Measurements from ENCODE around the gene BMP7. TPM values are rescaled to one million over a fixed set of nuclear protein-coding genes. Genes with fewer than 3 reads are reported as not detected.

BMP7 gene
- total and polyA plus RNA-seq, 9 of the 15 experiments (the other 6 are each of a cell fraction or from before 2014, with no cell fraction given) = 0.18 TPM; not detected in 8

DNA sequence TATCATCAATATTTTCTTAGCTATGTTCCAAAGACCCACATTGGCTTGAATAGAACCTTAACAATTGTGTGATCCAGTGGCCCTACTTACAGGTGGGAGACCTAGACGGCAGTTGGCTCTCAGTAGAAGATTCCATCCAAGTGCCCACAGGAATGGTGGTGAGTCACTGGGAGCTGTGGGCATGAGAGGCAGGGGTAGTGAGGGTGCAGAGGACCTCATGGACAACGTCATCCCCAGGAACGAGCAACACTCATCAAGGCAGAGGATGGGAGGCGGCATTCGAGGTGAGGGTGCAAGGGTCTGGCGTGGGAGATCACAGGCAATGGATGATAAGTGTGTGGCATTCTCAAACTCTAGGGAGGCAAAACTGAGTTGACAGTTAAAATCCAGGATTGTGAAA is 45.7 kb upstream of the BMP7 start:
- peaks cover 26 to 57% of the 10 kb centered on the region in 2 experiments for H3K27me3 ChIP-seq (ENCODE audit: control insufficient read depth in 2 of 2, insufficient read depth in 2 of 2, low read length in 2 of 2)
- WGBS (ENCODE audit: insufficient coverage, low coverage, missing lambda C conversion rate) = 0% methylated on average over 6 of the region's 6 CpGs

More for the DNA sequence above, 45.7 kb upstream of the BMP7 start:
- Histone ChIP-seq H3K9ac (ENCODE audit: insufficient read depth in 1 of 2, low read depth in 2 of 2, low read length in 2 of 2) (no peak overlapping the region), H3K27ac (ENCODE audit: extremely low read depth, low read depth, low read length) (no peak overlapping the region), H3K36me3 (ENCODE audit: control insufficient read depth, insufficient read depth, low read length) (no peaks in the 10 kb centered on the region), H3K79me2 (ENCODE audit: control insufficient read depth, insufficient read depth, low read length) (no peaks in the 10 kb centered on the region), H3K4me2 (ENCODE audit: insufficient read depth, low read length) (no peak overlapping the region), H3K4me3 (no peak overlapping the region), H3K9me1 (ENCODE audit: control insufficient read depth, insufficient read depth, low read length) (no peaks in the 10 kb centered on the region), H4K20me1 (replicated peaks; ENCODE audit: control insufficient read depth, insufficient read depth, low read length) (no peaks in the 10 kb centered on the region; the same call in 1 of the 2 replicates), H3K9me3 (replicated peaks; ENCODE audit: control insufficient read depth, insufficient read depth, low read depth, low read length) (no peaks in the 10 kb centered on the region), H2AFZ (ENCODE audit: low read depth, low read length) (no peak overlapping the region), H3K4me1 (replicated peaks in 1 of 2; ENCODE audit: control insufficient read depth in 2 of 2, insufficient read depth in 2 of 2, low read length in 2 of 2) (no peaks in the 10 kb centered on the region)
- intact Hi-C loops (cut with micrococcal nuclease) (no loop called here), in situ Hi-C loops (cut with MboI) (no loop called here)
- BruUV-seq (replicated peaks) = no TSS peak
- ChIA-PET CTCF (ENCODE audit: low intra/inter-chr PET ratio) (no interaction called here), POLR2A (no interaction called here)
- TF ChIP-seq, protein P1, sequence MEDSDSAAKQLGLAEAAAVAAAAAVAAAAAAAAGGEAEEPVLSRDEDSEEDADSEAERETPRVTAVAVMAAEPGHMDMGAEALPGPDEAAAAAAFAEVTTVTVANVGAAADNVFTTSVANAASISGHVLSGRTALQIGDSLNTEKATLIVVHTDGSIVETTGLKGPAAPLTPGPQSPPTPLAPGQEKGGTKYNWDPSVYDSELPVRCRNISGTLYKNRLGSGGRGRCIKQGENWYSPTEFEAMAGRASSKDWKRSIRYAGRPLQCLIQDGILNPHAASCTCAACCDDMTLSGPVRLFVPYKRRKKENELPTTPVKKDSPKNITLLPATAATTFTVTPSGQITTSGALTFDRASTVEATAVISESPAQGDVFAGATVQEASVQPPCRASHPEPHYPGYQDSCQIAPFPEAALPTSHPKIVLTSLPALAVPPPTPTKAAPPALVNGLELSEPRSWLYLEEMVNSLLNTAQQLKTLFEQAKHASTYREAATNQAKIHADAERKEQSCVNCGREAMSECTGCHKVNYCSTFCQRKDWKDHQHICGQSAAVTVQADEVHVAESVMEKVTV (CRISPR knock-in tag; IDR thresholded peaks at IDR 0.05) = no peak
- TF ChIP-seq KHSRP (IDR thresholded peaks at IDR 0.05) (no peak), ZNF766 (CRISPR knock-in tag; conservative IDR thresholded peaks at IDR 0.05) (no peak), CBX8 (IDR thresholded peaks at IDR 0.05; ENCODE audit: borderline replicate concordance, extremely low read depth, low read depth, low read length, poor library complexity, severe bottlenecking) (no peak), ZNF507 (tag; conservative IDR thresholded peaks at IDR 0.05) (no peak), MAFK (IDR thresholded peaks at IDR 0.05; ENCODE audit: low read length) (no peak), ZNF431 (CRISPR knock-in tag; IDR thresholded peaks at IDR 0.05) (no peak), PHTF2 (CRISPR knock-in tag; IDR thresholded peaks at IDR 0.05) (no peak), U2AF1 (optimal IDR thresholded peaks at IDR 0.05; ENCODE audit: low read depth, low read length) (no peak), ZFP36 (IDR thresholded peaks at IDR 0.05; ENCODE audit: low read depth, low read length, partially characterized antibody) (no peak), HNRNPL (IDR thresholded peaks at IDR 0.05; ENCODE audit: low read depth, low read length) (no peak), ZNF274 (IDR thresholded peaks at IDR 0.05; ENCODE audit: borderline replicate concordance, low read depth, low read length) (no peak), NFIX (CRISPR knock-in tag; IDR thresholded peaks at IDR 0.05; ENCODE audit: low read depth) (no peak)
- TF ChIP-seq, protein P2, sequence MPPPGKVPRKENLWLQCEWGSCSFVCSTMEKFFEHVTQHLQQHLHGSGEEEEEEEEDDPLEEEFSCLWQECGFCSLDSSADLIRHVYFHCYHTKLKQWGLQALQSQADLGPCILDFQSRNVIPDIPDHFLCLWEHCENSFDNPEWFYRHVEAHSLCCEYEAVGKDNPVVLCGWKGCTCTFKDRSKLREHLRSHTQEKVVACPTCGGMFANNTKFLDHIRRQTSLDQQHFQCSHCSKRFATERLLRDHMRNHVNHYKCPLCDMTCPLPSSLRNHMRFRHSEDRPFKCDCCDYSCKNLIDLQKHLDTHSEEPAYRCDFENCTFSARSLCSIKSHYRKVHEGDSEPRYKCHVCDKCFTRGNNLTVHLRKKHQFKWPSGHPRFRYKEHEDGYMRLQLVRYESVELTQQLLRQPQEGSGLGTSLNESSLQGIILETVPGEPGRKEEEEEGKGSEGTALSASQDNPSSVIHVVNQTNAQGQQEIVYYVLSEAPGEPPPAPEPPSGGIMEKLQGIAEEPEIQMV (tag; conservative IDR thresholded peaks at IDR 0.05; ENCODE audit: low read depth) = no peak
- TF ChIP-seq, protein P3, sequence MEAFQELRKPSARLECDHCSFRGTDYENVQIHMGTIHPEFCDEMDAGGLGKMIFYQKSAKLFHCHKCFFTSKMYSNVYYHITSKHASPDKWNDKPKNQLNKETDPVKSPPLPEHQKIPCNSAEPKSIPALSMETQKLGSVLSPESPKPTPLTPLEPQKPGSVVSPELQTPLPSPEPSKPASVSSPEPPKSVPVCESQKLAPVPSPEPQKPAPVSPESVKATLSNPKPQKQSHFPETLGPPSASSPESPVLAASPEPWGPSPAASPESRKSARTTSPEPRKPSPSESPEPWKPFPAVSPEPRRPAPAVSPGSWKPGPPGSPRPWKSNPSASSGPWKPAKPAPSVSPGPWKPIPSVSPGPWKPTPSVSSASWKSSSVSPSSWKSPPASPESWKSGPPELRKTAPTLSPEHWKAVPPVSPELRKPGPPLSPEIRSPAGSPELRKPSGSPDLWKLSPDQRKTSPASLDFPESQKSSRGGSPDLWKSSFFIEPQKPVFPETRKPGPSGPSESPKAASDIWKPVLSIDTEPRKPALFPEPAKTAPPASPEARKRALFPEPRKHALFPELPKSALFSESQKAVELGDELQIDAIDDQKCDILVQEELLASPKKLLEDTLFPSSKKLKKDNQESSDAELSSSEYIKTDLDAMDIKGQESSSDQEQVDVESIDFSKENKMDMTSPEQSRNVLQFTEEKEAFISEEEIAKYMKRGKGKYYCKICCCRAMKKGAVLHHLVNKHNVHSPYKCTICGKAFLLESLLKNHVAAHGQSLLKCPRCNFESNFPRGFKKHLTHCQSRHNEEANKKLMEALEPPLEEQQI (IDR thresholded peaks at IDR 0.05) = no peak
- FAIRE-seq = no peak
- no peak for ATAC-seq
- no peak for DNase-seq (ENCODE audit: extremely low read depth in 1 of 4, low spot score in 3 of 4)

Data from K562 (cell line).